Medulla oblongata (tissue), 1 donor: Measurements from ENCODE around the gene TMEM181.
A peak's percentile ranks its signal among the peaks of the same experiment; 100 is the strongest.
"Not testable (repeated sequence)": the region's sequence is repeated elsewhere in the genome, so short reads cannot be mapped to it uniquely, and the experiment has no call there.

Source experiments
- DNase-seq: peaks from one replicate; pipeline ENCODE4 v3.0.0-alpha.2; 2015; ENCODE audit errors: extremely low spot score

The TMEM181 gene

GRCh38 chr6:158660333-158660754, 100.5 kb downstream of the TMEM181 start:
- DNase-seq, result no peak

GRCh38 chr6:158661156-158661685, 101.3 kb downstream of the TMEM181 start:
- no peak for DNase-seq

GRCh38 chr6:158662607-158662953, 102.7 kb downstream of the TMEM181 start:
- DNase-seq, result no peak

- DNase-seq, result no peak
Measured at GRCh38 chr6:158662954-158663624, 103.2 kb downstream of the TMEM181 start.

DNA sequence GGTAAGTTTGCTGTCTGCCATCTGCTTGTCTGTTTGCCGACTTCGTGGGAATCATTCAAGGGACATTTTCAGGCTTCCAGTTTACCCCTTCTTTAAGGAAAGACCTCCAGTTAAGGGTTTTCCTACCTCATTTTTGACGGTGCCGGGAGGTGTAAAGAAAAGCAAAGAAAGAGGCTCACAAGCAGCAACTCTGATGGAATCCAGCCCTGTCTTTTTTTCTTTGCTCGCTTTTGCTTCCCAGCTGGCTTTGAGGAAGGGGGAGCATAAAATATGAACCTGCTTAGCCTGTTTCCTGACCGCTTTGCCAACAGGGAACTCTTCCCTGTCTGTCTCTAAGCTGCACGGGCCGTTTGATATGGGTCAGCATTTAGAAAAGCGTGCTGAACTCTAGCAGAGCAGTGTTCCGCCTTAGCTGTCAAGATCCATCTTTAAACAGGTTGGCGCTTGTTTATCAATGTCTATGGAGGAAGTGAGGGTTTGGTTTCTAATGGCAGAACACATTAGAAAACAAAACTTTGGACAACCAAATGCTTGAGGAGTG, 103.8 kb downstream of the TMEM181 start:
- DNase-seq, result no peak

- no peak for DNase-seq
Measured at GRCh38 chr6:158665332-158665731, 105.4 kb downstream of the TMEM181 start.

DNA sequence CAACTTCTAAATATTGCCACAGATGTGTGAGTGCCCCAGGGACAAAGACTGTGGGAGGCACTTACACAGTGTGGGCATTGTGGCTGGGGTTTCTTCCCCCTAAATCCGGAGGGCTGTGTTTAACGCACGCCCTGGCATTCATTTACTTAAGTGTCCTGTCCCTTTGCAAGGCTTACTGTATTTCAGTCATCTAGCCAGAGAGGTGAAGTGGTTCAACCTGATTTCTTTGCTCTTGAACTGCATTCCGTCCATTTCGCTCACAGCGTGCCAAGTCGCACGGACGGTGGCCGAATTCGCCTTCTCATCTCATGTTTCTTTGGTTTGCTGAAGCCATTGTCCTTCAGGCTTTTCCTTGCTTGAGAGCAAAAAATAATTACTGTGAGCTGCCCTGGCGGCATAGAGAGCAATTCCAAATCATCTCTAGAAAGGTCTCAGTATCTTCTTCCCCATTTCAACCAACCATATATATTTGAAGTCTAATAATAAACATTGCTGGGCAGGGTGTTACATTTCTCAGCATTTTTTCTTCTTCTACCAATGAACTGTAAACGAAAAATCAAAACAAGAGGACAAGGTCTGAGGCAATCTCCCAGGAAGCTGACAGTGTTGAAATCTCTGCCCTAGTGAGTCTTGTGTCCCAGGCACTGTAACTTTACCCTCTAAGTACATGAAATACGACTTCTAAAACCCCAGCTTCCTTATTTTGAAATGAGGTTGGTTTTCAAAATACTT, 106.9 kb downstream of the TMEM181 start:
- DNase-seq, result peak; percentile 80

DNA sequence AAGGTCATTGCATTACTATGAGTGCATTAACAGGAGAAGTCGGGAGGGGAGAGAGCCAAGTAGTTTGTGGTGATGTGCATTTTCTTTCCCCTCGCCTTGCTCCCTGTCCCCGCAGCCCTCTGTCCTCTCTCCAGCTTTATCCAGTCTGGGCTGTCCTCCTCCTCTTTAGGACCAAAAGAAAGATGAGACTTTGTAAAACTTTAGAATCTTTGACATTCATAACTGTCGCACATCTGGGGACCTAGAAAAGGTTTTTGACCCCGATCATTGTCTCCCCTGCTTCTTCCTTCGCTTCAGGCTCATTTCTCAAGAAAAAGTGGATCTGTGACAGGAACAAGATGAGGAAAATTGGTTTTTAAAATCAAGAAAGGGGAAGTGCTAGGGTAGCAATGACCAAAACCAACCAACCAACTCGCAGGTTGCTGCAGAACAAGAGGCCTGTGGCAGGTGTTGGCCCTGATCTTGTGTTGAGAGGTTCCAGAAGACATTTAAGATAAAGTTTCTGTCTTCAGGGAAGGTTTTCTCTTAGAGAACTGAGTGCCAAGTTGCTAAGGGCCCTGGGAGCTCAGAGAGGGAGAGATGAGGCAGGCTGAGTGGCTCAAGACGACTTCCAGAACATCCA, 107.6 kb downstream of the TMEM181 start:
- no peak for DNase-seq

DNA sequence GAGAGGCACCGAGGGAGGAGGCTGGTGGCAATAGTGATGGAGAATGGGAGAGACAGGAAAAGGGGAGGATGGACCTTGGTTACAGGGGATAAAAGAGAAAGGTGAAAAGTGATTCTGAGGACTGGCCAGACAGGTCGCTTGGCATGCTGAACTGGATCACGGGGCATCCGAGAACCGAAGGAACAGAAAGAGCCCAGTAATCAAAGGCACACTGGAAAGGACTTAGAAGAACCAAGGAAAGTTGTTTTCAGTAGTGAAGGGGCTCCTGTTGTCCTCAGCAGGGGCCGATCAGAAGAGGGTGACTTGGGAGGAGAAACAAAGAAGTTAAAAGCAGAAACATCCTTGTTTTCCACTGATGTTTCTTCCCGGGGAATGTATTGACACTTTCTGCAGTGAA, 108.8 kb downstream of the TMEM181 start:
- DNase-seq, result no peak

GRCh38 chr6:158669145-158670035, 109.5 kb downstream of the TMEM181 start:
- no peak for DNase-seq

DNA sequence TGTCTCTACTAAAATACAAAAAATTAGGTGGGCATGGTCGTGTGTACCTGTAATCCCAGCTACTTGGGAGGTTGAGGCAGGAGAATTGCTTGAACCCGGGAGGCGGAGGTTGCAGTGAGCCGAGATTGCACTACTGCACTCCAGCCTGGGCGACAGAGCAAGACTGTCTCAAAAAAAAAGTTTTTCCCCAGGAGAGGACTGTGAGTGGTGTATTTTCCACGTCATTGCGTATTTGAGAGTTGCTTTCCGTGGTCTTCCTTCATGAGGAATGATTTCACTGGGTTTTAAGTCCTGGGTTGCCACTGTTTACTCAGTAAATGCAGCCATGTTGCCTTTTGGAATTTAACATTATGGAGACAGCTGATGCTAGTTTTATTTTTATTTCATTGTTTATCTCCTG, 112.2 kb downstream of the TMEM181 start:
- not testable (repeated sequence) for DNase-seq

GRCh38 chr6:158672726-158673125, 112.8 kb downstream of the TMEM181 start:
- DNase-seq, result no peak

- DNase-seq, result no peak
Measured at GRCh38 chr6:158674342-158675131, 114.6 kb downstream of the TMEM181 start.

DNA sequence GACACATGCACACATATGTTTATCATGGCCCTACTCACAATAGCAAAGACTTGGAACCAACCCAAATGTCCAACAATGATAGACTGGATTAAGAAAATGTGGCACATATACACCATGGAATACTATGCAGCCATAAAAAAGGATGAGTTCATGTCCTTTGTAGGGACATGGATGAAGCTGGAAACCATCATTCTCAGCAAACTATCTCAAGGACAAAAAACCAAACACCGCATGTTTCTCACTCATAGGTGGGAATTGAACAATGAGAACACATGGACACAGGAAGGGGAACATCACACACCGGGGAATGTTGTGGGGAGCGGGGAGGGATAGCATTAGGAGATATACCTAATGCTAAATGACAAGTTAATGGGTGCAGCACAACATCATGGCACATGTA, 117.2 kb downstream of the TMEM181 start:
- DNase-seq, result not testable (repeated sequence)

DNA sequence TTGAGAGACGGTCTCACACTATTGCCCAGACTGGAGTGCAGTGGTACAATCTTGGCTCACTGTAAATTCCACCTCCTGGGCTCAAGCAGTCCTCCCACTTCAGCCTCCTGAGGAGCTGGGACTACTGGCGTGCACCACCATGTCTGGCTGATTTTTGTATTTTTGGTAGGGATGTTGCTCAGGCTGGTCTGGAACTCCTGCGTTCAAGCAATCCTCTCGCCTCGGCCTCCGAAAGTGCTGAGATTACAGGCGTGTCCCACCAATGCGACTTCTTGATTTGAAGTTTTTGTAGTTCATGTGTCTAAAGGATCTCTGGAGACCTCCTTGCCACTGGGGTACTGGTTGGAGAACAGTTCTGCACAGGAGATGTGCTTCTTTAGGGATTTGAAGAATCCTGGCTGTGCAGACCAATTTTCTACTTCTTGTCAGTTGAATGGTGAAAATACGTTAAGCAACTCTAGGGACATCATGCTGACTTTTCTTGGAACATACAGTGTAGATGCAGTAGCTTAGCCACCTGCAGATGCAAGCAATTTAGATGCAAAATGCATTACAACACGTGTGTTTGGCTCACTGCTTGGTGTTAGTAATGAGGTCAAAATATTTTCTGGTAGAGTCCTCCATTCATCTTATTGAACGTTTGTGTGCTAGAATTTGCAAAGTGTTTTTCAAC, 118.2 kb downstream of the TMEM181 start:
- no peak for DNase-seq

- DNase-seq, result no peak
Measured at GRCh38 chr6:158680015-158680414, 120.1 kb downstream of the TMEM181 start.

DNA sequence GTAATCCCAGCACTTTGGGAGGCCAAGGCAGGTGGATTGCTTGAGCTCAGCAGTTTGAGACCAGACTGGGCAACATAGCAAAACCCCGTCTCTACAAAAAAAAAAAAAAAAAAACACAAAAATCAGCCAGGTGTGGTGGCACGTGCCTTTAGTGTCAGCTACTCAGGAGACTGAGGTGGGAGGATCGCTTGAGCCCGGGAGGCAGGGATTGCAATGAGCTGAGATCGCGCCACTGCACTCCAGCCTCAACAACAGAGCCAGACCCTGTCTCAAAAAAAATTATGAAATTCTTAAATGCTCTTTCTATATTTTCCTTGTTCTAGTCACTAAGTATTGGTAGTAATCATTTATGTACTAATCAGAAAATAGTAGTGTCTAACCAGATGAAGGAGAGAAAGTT, 120.6 kb downstream of the TMEM181 start:
- no peak for DNase-seq

DNA sequence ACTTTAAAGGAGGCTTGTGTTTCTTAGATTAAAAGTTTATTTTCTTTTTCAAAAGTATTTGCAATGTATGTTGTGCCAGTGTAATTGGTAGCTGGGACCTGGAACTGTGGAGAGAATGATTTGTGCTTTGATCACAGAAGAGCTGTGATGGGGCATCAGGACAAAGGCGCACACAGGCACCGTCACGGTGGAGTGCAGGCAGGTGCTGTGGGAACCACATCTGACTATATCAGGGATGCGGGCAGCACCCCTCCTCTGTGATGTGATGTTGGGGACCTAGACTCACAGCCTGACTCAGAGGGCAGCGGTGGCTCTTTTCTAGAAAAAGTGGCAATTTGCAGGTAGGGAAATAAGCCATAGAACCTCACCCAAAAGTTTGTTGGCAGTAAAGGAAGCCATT, 124.4 kb downstream of the TMEM181 start:
- DNase-seq, result no peak

DNA sequence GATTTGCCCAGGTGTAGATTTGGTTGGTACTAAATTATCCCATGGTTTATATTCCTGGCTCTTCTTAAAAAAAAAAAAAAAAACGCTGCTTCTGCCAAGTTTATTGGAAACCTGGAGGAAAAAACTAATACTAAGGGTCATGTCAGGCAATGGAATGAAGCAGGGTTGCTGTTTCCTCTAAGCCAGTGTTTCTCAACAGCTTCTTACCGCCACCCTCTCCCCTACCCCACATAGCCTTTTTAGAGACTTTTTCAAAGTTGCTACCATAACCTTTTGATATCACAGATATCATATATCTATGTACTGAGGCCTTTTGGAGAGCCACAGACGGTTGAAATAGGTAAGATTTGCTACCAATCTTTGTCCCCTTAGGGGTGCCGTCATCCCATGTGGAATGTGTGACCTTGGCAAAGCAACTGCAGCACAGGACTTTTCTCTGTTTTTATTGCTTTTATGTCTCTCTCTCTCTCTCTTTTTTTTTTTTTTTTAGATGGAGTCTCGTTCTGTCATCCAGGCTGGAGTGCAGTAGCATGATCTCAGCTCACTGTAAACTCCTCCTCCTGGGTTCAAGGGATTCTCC, 124.9 kb downstream of the TMEM181 start:
- no peak for DNase-seq
